ENCODE results near the gene PARP1. TPM values are rescaled to one million over a fixed set of nuclear protein-coding genes. Genes with fewer than 3 reads are reported as not detected.
"Not testable (repeated sequence)": the region's sequence is repeated elsewhere in the genome, so short reads cannot be mapped to it uniquely, and the experiment has no call there.

PARP1 gene
- total RNA-seq, 3 donors from 2014 or later (not counting 1 experiment from before 2014, with no cell fraction given): 62.0 to 81.5 (median 77.0) TPM

DNA sequence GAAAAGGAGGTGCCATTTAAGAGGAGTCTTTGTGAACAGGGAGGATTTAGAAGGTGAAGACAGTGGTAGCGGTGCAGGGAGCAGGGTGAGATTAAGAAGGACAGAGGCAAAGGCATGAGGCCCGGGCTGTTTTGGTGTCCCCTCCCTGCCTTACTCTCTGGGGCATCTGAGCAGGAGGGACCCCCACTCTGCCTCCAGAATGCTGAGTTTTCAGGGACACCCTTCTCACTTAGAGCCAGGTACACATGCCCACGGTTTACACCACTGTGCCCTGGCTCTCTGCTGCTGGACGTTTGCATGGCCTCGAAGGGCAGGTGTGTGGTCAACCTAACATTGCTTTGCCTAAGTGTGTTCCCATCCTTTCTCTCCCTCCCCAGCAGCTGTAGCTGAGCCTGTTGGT, 20.5 kb upstream of the PARP1 start:
- no peak for DNase-seq
- H3K27me3 Mint-ChIP-seq (ENCODE audit: low read depth in 2 of 2): no peaks in the 10 kb centered on the region
- no peaks in the 10 kb centered on the region for H3K36me3 Mint-ChIP-seq
- no peaks in the 10 kb centered on the region for H3K9me3 Mint-ChIP-seq
- TF ChIP-seq, protein P1, sequence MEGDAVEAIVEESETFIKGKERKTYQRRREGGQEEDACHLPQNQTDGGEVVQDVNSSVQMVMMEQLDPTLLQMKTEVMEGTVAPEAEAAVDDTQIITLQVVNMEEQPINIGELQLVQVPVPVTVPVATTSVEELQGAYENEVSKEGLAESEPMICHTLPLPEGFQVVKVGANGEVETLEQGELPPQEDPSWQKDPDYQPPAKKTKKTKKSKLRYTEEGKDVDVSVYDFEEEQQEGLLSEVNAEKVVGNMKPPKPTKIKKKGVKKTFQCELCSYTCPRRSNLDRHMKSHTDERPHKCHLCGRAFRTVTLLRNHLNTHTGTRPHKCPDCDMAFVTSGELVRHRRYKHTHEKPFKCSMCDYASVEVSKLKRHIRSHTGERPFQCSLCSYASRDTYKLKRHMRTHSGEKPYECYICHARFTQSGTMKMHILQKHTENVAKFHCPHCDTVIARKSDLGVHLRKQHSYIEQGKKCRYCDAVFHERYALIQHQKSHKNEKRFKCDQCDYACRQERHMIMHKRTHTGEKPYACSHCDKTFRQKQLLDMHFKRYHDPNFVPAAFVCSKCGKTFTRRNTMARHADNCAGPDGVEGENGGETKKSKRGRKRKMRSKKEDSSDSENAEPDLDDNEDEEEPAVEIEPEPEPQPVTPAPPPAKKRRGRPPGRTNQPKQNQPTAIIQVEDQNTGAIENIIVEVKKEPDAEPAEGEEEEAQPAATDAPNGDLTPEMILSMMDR (IDR thresholded peaks at IDR 0.05): no peak
- H3K27ac Mint-ChIP-seq: no peak overlapping the region
- ATAC-seq: no peak
- H3K4me1 ChIP-seq (ENCODE audit: control insufficient read depth, insufficient read depth, low read length): peaks cover 18% of the 10 kb centered on the region
- H3K27ac ChIP-seq (ENCODE audit: low read length): no peak overlapping the region
- WGBS (ENCODE audit: insufficient coverage): 87% methylated on average over 5 of the region's 5 CpGs
- peaks cover 14 to 21% of the 10 kb centered on the region in 2 donors for H3K4me1 Mint-ChIP-seq
- H3K9me3 ChIP-seq (ENCODE audit: control insufficient read depth, insufficient read depth, low read length): no peaks in the 10 kb centered on the region
- no peak overlapping the region for H3K4me3 Mint-ChIP-seq
- intact Hi-C loops (cut with micrococcal nuclease): no loop called here
- H3K4me3 ChIP-seq (ENCODE audit: low read length): no peak overlapping the region
- H3K27me3 ChIP-seq (ENCODE audit: control insufficient read depth, insufficient read depth, low read length): no peaks in the 10 kb centered on the region
- H3K36me3 ChIP-seq (ENCODE audit: control insufficient read depth, insufficient read depth, low read length): no peaks in the 10 kb centered on the region

DNA sequence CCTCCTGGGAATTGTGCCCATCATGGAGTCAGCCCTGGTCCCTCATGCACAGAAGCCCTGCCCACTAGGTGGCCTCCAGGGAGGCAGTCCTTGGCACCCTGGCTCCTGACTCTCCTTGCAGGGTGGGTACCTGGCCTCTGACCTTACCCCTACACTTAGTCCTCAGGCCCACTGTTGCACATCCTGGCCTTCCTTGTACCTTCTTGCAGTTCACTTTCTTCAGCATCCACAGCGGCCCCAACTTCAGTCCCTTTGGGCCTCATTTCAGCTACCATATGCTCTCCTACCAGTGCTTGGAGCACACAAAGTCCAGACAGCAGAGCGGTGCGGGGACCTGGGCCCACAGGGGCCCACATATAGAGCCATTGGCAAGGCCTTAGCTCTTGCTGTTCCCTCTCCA, 19.2 kb upstream of the PARP1 start:
- H3K4me3 ChIP-seq (ENCODE audit: low read length): no peak overlapping the region
- ATAC-seq: no peak
- intact Hi-C loops (cut with micrococcal nuclease): no loop called here
- no peaks in the 10 kb centered on the region for H3K36me3 ChIP-seq (ENCODE audit: control insufficient read depth, insufficient read depth, low read length)
- no peaks in the 10 kb centered on the region for H3K9me3 ChIP-seq (ENCODE audit: control insufficient read depth, insufficient read depth, low read length)
- H3K27me3 Mint-ChIP-seq (ENCODE audit: low read depth in 2 of 2): no peaks in the 10 kb centered on the region
- no peaks in the 10 kb centered on the region for H3K27me3 ChIP-seq (ENCODE audit: control insufficient read depth, insufficient read depth, low read length)
- H3K36me3 Mint-ChIP-seq: no peaks in the 10 kb centered on the region
- no peak for DNase-seq
- H3K27ac ChIP-seq (ENCODE audit: low read length): no peak overlapping the region
- 99% methylated on average over 3 of the region's 3 CpGs for WGBS (ENCODE audit: insufficient coverage)
- H3K4me3 Mint-ChIP-seq: peak overlapping the region; percentile 57
- TF ChIP-seq, protein P1 (IDR thresholded peaks at IDR 0.05): no peak
- peaks cover 14 to 21% of the 10 kb centered on the region in 2 donors for H3K4me1 Mint-ChIP-seq
- H3K27ac Mint-ChIP-seq: peak overlapping the region in 1 of 2 donors; percentile 35
- peaks cover 18% of the 10 kb centered on the region for H3K4me1 ChIP-seq (ENCODE audit: control insufficient read depth, insufficient read depth, low read length)
- H3K9me3 Mint-ChIP-seq: no peaks in the 10 kb centered on the region

DNA sequence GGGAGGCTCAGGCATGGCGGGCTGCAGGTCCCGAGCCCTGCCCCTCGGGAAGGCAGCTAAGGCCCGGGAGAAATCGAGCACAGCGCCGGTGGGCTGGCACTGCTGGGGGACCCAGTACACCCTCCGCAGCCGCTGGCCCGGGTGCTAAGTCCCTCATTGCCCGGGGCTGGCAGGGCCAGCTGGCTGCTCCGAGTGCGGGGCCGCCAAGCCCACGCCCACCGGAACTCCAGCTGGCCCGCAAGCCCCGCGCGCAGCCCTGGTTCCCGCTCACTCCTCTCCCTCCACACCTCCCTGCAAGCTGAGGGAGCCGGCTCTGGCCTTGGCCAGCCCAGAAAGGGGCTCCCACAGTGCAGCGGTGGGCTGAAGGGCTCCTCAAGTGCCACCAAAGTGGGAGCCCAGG, 18.5 kb upstream of the PARP1 start:
- H3K4me3 ChIP-seq (ENCODE audit: low read length): not testable (repeated sequence)

DNA sequence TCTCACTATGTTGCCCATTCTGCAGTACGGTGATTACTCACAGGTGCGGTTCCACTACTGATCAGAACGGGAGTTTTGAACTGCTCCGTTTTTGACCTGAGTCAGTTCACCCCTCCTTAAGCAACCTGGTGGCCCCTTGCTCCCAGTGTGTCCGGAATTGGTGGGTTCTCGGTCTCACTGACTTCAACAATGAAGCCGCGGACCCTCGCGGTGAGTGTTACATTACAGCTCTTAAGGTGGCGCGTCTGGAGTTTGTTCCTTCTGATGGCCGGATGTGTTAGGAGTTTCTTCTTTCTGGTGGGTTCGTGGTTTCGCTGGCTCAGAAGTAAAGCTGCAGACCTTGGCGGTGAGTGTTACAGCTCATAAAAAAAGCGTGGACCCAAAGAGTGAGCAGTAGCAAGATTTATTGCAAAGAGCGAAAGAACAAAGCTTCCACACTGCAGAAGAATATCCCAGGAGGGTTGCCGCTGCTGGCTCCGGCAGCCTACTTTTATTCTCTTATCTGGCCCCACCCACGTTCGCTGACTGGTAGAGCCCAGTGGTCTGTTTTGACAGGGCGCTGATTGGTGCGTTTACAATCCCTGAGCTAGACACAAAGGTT, 17.6 kb upstream of the PARP1 start:
- no peaks in the 10 kb centered on the region for H3K36me3 Mint-ChIP-seq
- Histone ChIP-seq H3K9me3 (ENCODE audit: control insufficient read depth, insufficient read depth, low read length) (no peaks in the 10 kb centered on the region), H3K4me3 (ENCODE audit: low read length) (peak overlapping the region; percentile 40), H3K27me3 (ENCODE audit: control insufficient read depth, insufficient read depth, low read length) (no peaks in the 10 kb centered on the region), H3K36me3 (ENCODE audit: control insufficient read depth, insufficient read depth, low read length) (no peaks in the 10 kb centered on the region), H3K27ac (ENCODE audit: low read length) (peak overlapping the region; percentile 59), H3K4me1 (ENCODE audit: control insufficient read depth, insufficient read depth, low read length) (peaks cover 18% of the 10 kb centered on the region)
- ATAC-seq (peak in 2 of 3 donors; percentile 47 to 51), DNase-seq (peak in 1 of 2 donors; percentile 71)
- no peaks in the 10 kb centered on the region for H3K9me3 Mint-ChIP-seq
- no peaks in the 10 kb centered on the region for H3K27me3 Mint-ChIP-seq (ENCODE audit: low read depth in 2 of 2)
- H3K4me1 Mint-ChIP-seq: peaks cover 14 to 21% of the 10 kb centered on the region in 2 donors
- peak overlapping the region; percentile 34 to 81 for H3K27ac Mint-ChIP-seq
- 5% methylated on average over 24 of the region's 24 CpGs for WGBS (ENCODE audit: insufficient coverage)
- no peak overlapping the region for H3K4me3 Mint-ChIP-seq
- intact Hi-C loops (cut with micrococcal nuclease): no loop called here
- TF ChIP-seq, protein P1 (IDR thresholded peaks at IDR 0.05): no peak

More for the DNA sequence above, 18.5 kb upstream of the PARP1 start:
- H3K9me3 ChIP-seq (ENCODE audit: control insufficient read depth, insufficient read depth, low read length); H3K36me3 ChIP-seq (ENCODE audit: control insufficient read depth, insufficient read depth, low read length); intact Hi-C loops (cut with micrococcal nuclease); H3K27me3 Mint-ChIP-seq (ENCODE audit: low read depth in 2 of 2); H3K27ac ChIP-seq (ENCODE audit: low read length); H3K27me3 ChIP-seq (ENCODE audit: control insufficient read depth, insufficient read depth, low read length); DNase-seq; ATAC-seq; H3K36me3 Mint-ChIP-seq; H3K27ac Mint-ChIP-seq; H3K4me3 Mint-ChIP-seq; H3K9me3 Mint-ChIP-seq: not testable (repeated sequence)
- peaks cover 18% of the 10 kb centered on the region for H3K4me1 ChIP-seq (ENCODE audit: control insufficient read depth, insufficient read depth, low read length)
- 98% methylated on average over 16 of the region's 23 CpGs for WGBS (ENCODE audit: insufficient coverage)
- peaks cover 14 to 21% of the 10 kb centered on the region in 2 donors for H3K4me1 Mint-ChIP-seq
